ENCODE data around the gene C1orf21.

C1orf21 gene

GRCh38 chr1:184417916-184418315 lies 31.1 kb downstream of the C1orf21 start:
- no peak for DNase-seq

- DNase-seq: no peak
Measured at GRCh38 chr1:184418652-184419349, 32.0 kb downstream of the C1orf21 start.

GRCh38 chr1:184419350-184420161 lies 32.7 kb downstream of the C1orf21 start:
- no peak for DNase-seq

- DNase-seq: no peak
Measured at GRCh38 chr1:184422490-184423233, 35.8 kb downstream of the C1orf21 start.

- DNase-seq: no peak
Measured at GRCh38 chr1:184423649-184424048, 36.8 kb downstream of the C1orf21 start.

GRCh38 chr1:184424157-184424556 lies 37.3 kb downstream of the C1orf21 start:
- DNase-seq: no peak

DNA sequence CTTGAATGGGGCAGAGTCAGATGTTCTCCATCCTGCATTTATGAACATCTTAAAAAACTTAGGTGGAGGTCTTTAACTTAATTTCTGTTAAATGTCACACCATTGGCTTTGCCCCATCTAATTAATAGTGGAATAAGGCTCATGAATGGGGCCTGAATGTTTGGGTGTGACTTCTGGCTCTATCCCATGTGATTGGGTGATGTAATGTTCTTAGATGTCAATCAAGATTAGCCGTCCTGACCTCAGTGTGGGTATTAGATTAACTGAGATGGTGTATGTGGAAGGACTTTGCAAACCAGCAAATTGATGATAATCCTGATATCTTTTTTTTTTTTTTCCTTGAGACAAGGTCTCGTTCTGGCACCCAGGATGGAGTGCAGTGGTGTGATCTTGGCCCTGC lies 38.1 kb downstream of the C1orf21 start:
- no peak for DNase-seq

GRCh38 chr1:184425449-184426277 lies 38.8 kb downstream of the C1orf21 start:
- no peak for DNase-seq

DNA sequence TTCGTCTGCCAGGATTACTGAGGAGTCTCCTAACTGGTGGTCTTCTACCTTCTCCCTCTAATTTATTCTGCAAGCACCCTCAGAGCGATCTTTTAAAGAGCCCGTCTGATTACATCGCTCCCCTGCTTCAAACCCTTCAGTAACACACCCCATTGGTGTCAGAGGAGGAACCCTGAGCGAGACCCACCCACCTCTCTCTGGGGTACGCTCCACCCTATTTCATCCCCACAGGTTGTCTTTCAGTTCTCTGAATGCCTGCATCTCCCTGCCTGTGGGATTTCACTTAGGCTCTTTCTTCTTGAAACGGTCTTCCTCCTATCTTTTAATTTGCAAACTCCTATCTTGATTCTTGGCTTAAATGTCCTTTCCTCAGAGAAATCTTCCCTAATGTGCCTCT lies 39.4 kb downstream of the C1orf21 start:
- no peak for DNase-seq

- no peak for DNase-seq
Measured at GRCh38 chr1:184427722-184428121, 40.9 kb downstream of the C1orf21 start.

DNA sequence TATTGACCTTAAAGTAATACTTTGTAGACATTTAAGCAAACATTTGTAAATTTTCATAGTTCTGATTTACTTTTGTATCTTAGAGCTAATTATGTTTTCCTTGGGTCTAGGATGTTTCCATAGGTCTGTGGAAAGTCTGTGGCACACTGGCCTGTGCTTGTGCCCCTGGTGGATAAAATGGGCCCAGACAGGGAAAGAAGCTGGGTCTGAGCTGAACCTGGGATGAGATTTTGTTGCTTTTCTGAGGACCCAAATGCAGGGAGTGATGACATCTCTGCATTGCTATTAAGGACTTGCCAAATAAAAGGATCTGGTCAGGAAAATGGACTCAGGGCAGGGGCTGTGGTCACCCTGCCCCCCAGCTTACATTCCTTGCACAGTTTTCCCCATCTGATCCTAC lies 41.8 kb downstream of the C1orf21 start:
- no peak for DNase-seq

GRCh38 chr1:184429335-184429734 lies 42.5 kb downstream of the C1orf21 start:
- no peak for DNase-seq

DNA sequence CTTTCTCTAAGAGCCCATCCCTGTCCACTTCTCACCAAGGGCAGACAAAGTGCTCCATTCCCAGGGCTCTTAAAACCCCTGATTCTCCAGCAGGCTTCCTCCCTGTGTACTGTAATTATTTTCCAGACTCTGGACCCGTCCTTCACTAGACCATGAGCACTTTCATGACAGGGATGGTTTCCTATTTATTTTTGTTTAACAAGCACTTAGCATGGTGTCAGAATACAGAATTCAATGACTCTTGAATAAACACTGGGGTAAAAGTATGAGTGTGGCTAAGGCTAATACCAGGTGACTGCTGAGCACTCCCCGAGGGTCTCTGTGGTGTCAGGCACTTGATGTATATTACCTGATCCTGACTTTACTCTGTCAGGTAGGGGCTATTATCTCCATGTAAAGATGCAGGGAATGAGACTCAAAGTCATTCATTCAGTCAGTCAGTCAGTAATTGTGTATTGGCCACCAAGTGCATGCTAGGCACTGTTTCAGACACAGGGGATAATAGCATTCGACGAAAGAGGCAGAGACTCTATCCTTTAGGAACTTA lies 47.2 kb downstream of the C1orf21 start:
- DNase-seq: no peak

GRCh38 chr1:184437291-184437690 lies 50.5 kb downstream of the C1orf21 start:
- no peak for DNase-seq

GRCh38 chr1:184438363-184438762 lies 51.5 kb downstream of the C1orf21 start:
- DNase-seq: no peak

GRCh38 chr1:184442260-184442659 lies 55.4 kb downstream of the C1orf21 start:
- no peak for DNase-seq

- no peak for DNase-seq
Measured at GRCh38 chr1:184443201-184443600, 56.4 kb downstream of the C1orf21 start.

GRCh38 chr1:184443624-184444023 lies 56.8 kb downstream of the C1orf21 start:
- no peak for DNase-seq

- DNase-seq: no peak
Measured at GRCh38 chr1:184445997-184446396, 59.2 kb downstream of the C1orf21 start.

DNA sequence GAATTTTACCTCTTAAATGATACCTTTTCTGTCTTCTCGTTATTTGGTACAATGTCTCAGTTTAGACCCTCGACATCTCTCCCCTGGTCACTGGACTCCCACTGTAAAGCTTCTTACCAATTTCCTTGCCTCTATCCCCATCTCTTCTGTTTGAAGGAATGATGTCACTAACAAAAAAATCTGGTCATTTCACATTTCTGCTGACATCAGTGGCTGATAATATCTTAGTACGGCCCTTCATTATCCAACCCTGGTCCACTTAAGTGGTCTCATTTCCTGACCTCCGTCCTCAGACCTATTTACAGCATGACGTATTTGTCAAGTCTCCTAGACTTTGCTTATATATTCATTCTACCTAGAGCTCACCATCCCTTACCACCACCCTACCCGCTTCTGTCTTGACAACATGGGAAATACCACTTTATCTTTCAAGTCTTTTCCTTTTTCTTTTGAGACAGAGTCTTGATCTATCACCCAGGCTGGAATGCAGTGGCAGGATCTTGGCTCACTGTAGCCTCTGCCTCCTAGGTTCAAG lies 60.9 kb downstream of the C1orf21 start:
- no peak for DNase-seq

DNA sequence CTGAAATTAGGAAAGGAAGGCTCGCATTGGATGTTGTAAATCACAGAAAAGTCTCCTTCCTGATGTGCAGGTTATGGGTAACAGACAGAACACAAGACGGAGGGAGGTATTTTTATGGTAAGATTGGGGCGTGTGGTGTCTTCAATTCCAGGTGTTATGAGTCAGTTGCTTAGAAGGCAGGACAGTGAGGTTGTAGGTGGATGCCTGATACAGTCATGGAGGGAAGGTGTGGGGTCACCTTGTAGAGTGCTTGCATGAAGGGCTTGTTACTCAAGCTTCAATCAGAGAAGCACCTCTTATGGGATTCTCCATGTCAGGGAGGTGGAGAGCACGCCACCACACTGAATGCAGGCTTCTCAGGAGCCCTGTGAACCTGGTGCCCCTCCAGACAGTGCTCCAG lies 63.1 kb downstream of the C1orf21 start:
- DNase-seq: no peak

DNA sequence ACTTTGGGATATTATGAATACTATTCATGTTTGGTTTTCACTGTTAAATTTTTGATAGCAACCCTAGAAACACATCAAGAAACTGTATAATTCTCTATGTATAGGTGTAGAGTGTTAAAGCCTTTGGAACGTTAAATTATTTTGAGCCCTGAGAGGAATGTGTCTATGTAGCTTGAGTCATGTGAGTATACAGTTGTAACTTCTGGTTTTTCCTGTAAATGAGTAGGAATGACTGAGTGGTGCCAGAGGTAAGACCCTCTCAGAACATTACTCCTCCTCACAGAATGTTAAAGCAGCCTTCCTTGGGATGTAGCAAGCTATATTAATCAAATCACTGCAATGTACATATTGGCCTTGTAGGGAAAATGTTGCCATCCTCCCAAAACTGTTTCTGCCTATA lies 69.0 kb downstream of the C1orf21 start:
- no peak for DNase-seq

Data from stimulated activated CD4-positive, alpha-beta T cell treated with anti-CD3 and anti-CD28 coated beads, Interleukin-2, amount 100 ng/mL, for 48 hours (primary cell).